ENCODE measurements around the gene EPSTI1. TPM values are rescaled to one million over a fixed set of nuclear protein-coding genes. Genes with fewer than 3 reads are reported as not detected.

Gene EPSTI1
- total RNA-seq, 1 donor from 2014 or later, result 0.79 TPM

- DNase-seq (ENCODE audit: low read depth in 2 of 2), result no peak
Observed at GRCh38 chr13:42971691-42972347, 20.2 kb downstream of the EPSTI1 start.

- peak; percentile 55 to 70 for DNase-seq (ENCODE audit: low read depth in 2 of 2)
Observed at GRCh38 chr13:42970824-42971690, 21.0 kb downstream of the EPSTI1 start.

- DNase-seq (ENCODE audit: low read depth in 2 of 2), result peak; percentile 70 to 78
Observed at GRCh38 chr13:42969565-42970172, 22.4 kb downstream of the EPSTI1 start.

GRCh38 chr13:42968906-42969305, 23.1 kb downstream of the EPSTI1 start:
- no peak for DNase-seq (ENCODE audit: low read depth in 2 of 2)

GRCh38 chr13:42967660-42968059, 24.4 kb downstream of the EPSTI1 start:
- no peak for DNase-seq (ENCODE audit: low read depth in 2 of 2)

- no peak for DNase-seq (ENCODE audit: low read depth in 2 of 2)
Observed at GRCh38 chr13:42965281-42965680, 26.8 kb downstream of the EPSTI1 start.

GRCh38 chr13:42964761-42965161, 27.3 kb downstream of the EPSTI1 start:
- no peak for DNase-seq (ENCODE audit: low read depth in 2 of 2)

GRCh38 chr13:42959615-42960014, 32.4 kb downstream of the EPSTI1 start:
- peak in 1 of 2 donors; percentile 8 for DNase-seq (ENCODE audit: low read depth in 2 of 2)

GRCh38 chr13:42957881-42958280, 34.2 kb downstream of the EPSTI1 start:
- no peak for DNase-seq (ENCODE audit: low read depth in 2 of 2)

GRCh38 chr13:42950181-42950580, 41.9 kb downstream of the EPSTI1 start:
- no peak for DNase-seq (ENCODE audit: low read depth in 2 of 2)

GRCh38 chr13:42947925-42948324, 44.1 kb downstream of the EPSTI1 start:
- no peak for DNase-seq (ENCODE audit: low read depth in 2 of 2)

- DNase-seq (ENCODE audit: low read depth in 2 of 2), result no peak
Observed at GRCh38 chr13:42946927-42947326, 45.1 kb downstream of the EPSTI1 start.

GRCh38 chr13:42929886-42930535, 62.0 kb downstream of the EPSTI1 start:
- DNase-seq (ENCODE audit: low read depth in 2 of 2), result no peak

- peak; percentile 23 to 50 for DNase-seq (ENCODE audit: low read depth in 2 of 2)
Observed at GRCh38 chr13:42926555-42926954, 65.5 kb downstream of the EPSTI1 start.

- no peak for DNase-seq (ENCODE audit: low read depth in 2 of 2)
Observed at GRCh38 chr13:42926043-42926442, 66.0 kb downstream of the EPSTI1 start.

- no peak for DNase-seq (ENCODE audit: low read depth in 2 of 2)
Observed at GRCh38 chr13:42925626-42926025, 66.4 kb downstream of the EPSTI1 start.

- no peak for DNase-seq (ENCODE audit: low read depth in 2 of 2)
Observed at GRCh38 chr13:42924344-42924743, 67.7 kb downstream of the EPSTI1 start.

GRCh38 chr13:42907745-42908144, 84.3 kb downstream of the EPSTI1 start:
- DNase-seq (ENCODE audit: low read depth in 2 of 2), result no peak

GRCh38 chr13:42906257-42906656, 85.8 kb downstream of the EPSTI1 start:
- DNase-seq (ENCODE audit: low read depth in 2 of 2), result no peak

GRCh38 chr13:42905579-42905978, 86.5 kb downstream of the EPSTI1 start:
- DNase-seq (ENCODE audit: low read depth in 2 of 2), result no peak

- no peak for DNase-seq (ENCODE audit: low read depth in 2 of 2)
Observed at GRCh38 chr13:42899266-42899665, 92.8 kb downstream of the EPSTI1 start.

GRCh38 chr13:42895776-42896175, 96.3 kb downstream of the EPSTI1 start:
- DNase-seq (ENCODE audit: low read depth in 2 of 2), result no peak

Data from lung microvascular endothelial cell (primary cell).